ENCODE measurements around the gene PEPD.

The PEPD gene

GRCh38 chr19:33532859-33533460 is 11.4 kb upstream of the PEPD start:
- no peaks in the 10 kb centered on the region for H3K27me3 ChIP-seq (ENCODE audit: insufficient read depth, poor library complexity, severe bottlenecking)

GRCh38 chr19:33530842-33531241 is 9.3 kb upstream of the PEPD start:
- TF ChIP-seq SPI1 (IDR thresholded peaks at IDR 0.05; ENCODE audit: borderline replicate concordance, low read depth) (no peak), CTCF (IDR thresholded peaks at IDR 0.05; ENCODE audit: insufficient read depth, low read length) (no peak), GABPA (IDR thresholded peaks at IDR 0.05; ENCODE audit: low read depth) (no peak), REST (IDR thresholded peaks at IDR 0.05; ENCODE audit: insufficient replicate concordance, low read depth) (no peak), POLR2AphosphoS5 (IDR thresholded peaks at IDR 0.05; ENCODE audit: low read depth) (no peak)
- H3K4me3 ChIP-seq (replicated peaks; ENCODE audit: insufficient read depth, low read length) = no peak overlapping the region
- no peak overlapping the region for H3K27ac ChIP-seq (replicated peaks)
- DNase-seq (ENCODE audit: low read depth in 1 of 2, low spot score in 1 of 2) = no peak
- H3K27me3 ChIP-seq (ENCODE audit: insufficient read depth, poor library complexity, severe bottlenecking) = peaks cover 3% of the 10 kb centered on the region

More at GRCh38 chr19:33532859-33533460, 11.4 kb upstream of the PEPD start:
- Histone ChIP-seq H3K4me3 (replicated peaks; ENCODE audit: insufficient read depth, low read length) (no peak overlapping the region), H3K27ac (replicated peaks) (no peak overlapping the region)
- TF ChIP-seq CTCF (IDR thresholded peaks at IDR 0.05; ENCODE audit: insufficient read depth, low read length) (no peak), SPI1 (IDR thresholded peaks at IDR 0.05; ENCODE audit: borderline replicate concordance, low read depth) (no peak), REST (IDR thresholded peaks at IDR 0.05; ENCODE audit: insufficient replicate concordance, low read depth) (no peak), GABPA (IDR thresholded peaks at IDR 0.05; ENCODE audit: low read depth) (no peak), POLR2AphosphoS5 (IDR thresholded peaks at IDR 0.05; ENCODE audit: low read depth) (no peak)
- DNase-seq (ENCODE audit: low read depth in 1 of 2, low spot score in 1 of 2) = no peak

GRCh38 chr19:33530296-33530695 is 8.7 kb upstream of the PEPD start:
- TF ChIP-seq POLR2AphosphoS5 (IDR thresholded peaks at IDR 0.05; ENCODE audit: low read depth) = no peak
- Histone ChIP-seq H3K4me3 (replicated peaks; ENCODE audit: insufficient read depth, low read length) (no peak overlapping the region), H3K27ac (replicated peaks) (no peak overlapping the region), H3K27me3 (ENCODE audit: insufficient read depth, poor library complexity, severe bottlenecking) (peaks cover 3% of the 10 kb centered on the region)
- no peak for DNase-seq (ENCODE audit: low read depth in 1 of 2, low spot score in 1 of 2)

GRCh38 chr19:33529094-33529676 is 7.6 kb upstream of the PEPD start:
- peaks cover 3% of the 10 kb centered on the region for H3K27me3 ChIP-seq (ENCODE audit: insufficient read depth, poor library complexity, severe bottlenecking)
- TF ChIP-seq CTCF (IDR thresholded peaks at IDR 0.05; ENCODE audit: insufficient read depth, low read length) = no peak
- no peak for TF ChIP-seq SPI1 (IDR thresholded peaks at IDR 0.05; ENCODE audit: borderline replicate concordance, low read depth)
- no peak for TF ChIP-seq GABPA (IDR thresholded peaks at IDR 0.05; ENCODE audit: low read depth)
- H3K27ac ChIP-seq (replicated peaks) = no peak overlapping the region
- H3K4me3 ChIP-seq (replicated peaks; ENCODE audit: insufficient read depth, low read length) = no peak overlapping the region
- no peak for DNase-seq (ENCODE audit: low read depth in 1 of 2, low spot score in 1 of 2)

All from HL-60 (cell line).